RWPE2 (cell line): ENCODE results near the gene CROCC.
"Not testable (repeated sequence)": the region's sequence is repeated elsewhere in the genome, so short reads cannot be mapped to it uniquely, and the experiment has no call there.

Experiments used
- ATAC-seq: fragments of 200-7000 bp; cut with Tn5 transposase; 3 replicates; pipeline ENCODE4 v1.9.1; 2021; ENCODE audit warnings: low read depth
- DNase-seq: peaks from one replicate; pipeline ENCODE4 v3.0.0-alpha.2; 2020; ENCODE audit warnings: low spot score
- H3K27ac ChIP-seq: fragments of 450-650 bp; 2 replicates; pipeline ENCODE4 v1.5.1; 2017; ENCODE audit warnings: mild to moderate bottlenecking; ENCODE audit not compliant: poor library complexity, severe bottlenecking
- H3K27me3 ChIP-seq: fragments of 250-450 bp; sonication (Bioruptor Pico); 2 replicates; pipeline ENCODE4 v1.5.1; 2021; ENCODE audit warnings: mild to moderate bottlenecking, moderate library complexity; ENCODE audit not compliant: insufficient read depth, poor library complexity, severe bottlenecking
- H3K36me3 ChIP-seq: fragments of 250-450 bp; sonication (Bioruptor Pico); 2 replicates; pipeline ENCODE4 v1.5.1; 2020; ENCODE audit warnings: low read depth, mild to moderate bottlenecking, moderate library complexity
- H3K4me1 ChIP-seq: fragments of 250-450 bp; sonication (Bioruptor Pico); 2 replicates; pipeline ENCODE4 v1.5.1; 2021; ENCODE audit warnings: mild to moderate bottlenecking, moderate library complexity; ENCODE audit not compliant: insufficient read depth, poor library complexity, severe bottlenecking
- H3K4me3 ChIP-seq: fragments of 250-450 bp; sonication (Bioruptor Pico); 2 replicates; pipeline ENCODE4 v1.5.1; 2021; ENCODE audit warnings: mild to moderate bottlenecking, moderate library complexity; ENCODE audit not compliant: severe bottlenecking
- H3K9me3 ChIP-seq: fragments of 250-450 bp; sonication (Bioruptor Pico); 2 replicates; pipeline ENCODE4 v1.5.1; 2021; ENCODE audit warnings: mild to moderate bottlenecking, moderate library complexity; ENCODE audit not compliant: severe bottlenecking
- TF ChIP-seq, protein P1 (sequence below): fragments of 450-650 bp; IDR thresholded peaks from one replicate; pipeline ENCODE4 v1.5.1; 2017; ENCODE audit warnings: mild to moderate bottlenecking, moderate library complexity; ENCODE audit not compliant: poor library complexity, severe bottlenecking

Gene CROCC

GRCh38 chr1:16938351-16939321, 16.9 kb downstream of the CROCC start:
- Histone ChIP-seq H3K4me3 (no peak overlapping the region), H3K9me3 (no peaks in the 10 kb centered on the region), H3K27me3 (no peaks in the 10 kb centered on the region), H3K4me1 (no peaks in the 10 kb centered on the region), H3K36me3 (no peaks in the 10 kb centered on the region), H3K27ac (no peak overlapping the region)
- TF ChIP-seq, protein P1, sequence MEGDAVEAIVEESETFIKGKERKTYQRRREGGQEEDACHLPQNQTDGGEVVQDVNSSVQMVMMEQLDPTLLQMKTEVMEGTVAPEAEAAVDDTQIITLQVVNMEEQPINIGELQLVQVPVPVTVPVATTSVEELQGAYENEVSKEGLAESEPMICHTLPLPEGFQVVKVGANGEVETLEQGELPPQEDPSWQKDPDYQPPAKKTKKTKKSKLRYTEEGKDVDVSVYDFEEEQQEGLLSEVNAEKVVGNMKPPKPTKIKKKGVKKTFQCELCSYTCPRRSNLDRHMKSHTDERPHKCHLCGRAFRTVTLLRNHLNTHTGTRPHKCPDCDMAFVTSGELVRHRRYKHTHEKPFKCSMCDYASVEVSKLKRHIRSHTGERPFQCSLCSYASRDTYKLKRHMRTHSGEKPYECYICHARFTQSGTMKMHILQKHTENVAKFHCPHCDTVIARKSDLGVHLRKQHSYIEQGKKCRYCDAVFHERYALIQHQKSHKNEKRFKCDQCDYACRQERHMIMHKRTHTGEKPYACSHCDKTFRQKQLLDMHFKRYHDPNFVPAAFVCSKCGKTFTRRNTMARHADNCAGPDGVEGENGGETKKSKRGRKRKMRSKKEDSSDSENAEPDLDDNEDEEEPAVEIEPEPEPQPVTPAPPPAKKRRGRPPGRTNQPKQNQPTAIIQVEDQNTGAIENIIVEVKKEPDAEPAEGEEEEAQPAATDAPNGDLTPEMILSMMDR = no peak
- no peak for ATAC-seq
- DNase-seq = no peak

GRCh38 chr1:16939386-16940180, 17.9 kb downstream of the CROCC start:
- not testable (repeated sequence) for H3K4me1 ChIP-seq, H3K36me3 ChIP-seq, H3K4me3 ChIP-seq, H3K27me3 ChIP-seq, H3K9me3 ChIP-seq, H3K27ac ChIP-seq, DNase-seq
- peak; percentile 45; the same call in 2 of the 3 replicates for ATAC-seq

DNA sequence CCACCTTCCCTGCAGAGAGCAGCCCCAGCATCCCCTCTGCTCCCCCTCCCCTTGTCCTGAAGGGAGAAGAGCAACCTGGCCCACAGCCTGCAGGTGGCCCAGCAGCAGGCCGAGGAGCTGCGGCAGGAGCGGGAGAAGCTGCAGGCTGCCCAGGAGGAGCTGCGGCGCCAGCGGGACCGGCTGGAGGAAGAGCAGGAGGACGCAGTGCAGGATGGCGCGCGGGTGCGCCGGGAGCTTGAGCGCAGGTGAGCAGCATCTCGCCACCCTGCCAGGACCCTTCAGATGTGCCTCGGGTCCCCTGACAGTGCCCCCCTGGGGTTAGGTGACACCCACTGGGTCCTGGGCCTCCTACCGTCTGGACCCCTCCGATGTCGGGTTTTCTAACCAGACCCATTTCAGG, 22.3 kb downstream of the CROCC start:
- ATAC-seq (no peak), DNase-seq (peak; percentile 78)
- peaks cover 10% of the 10 kb centered on the region for H3K4me1 ChIP-seq
- no peak overlapping the region for H3K4me3 ChIP-seq
- no peaks in the 10 kb centered on the region for H3K27me3 ChIP-seq
- TF ChIP-seq, protein P1 = no peak
- no peaks in the 10 kb centered on the region; the same call in 1 of the 2 replicates for H3K36me3 ChIP-seq
- H3K27ac ChIP-seq = no peak overlapping the region
- no peaks in the 10 kb centered on the region for H3K9me3 ChIP-seq

DNA sequence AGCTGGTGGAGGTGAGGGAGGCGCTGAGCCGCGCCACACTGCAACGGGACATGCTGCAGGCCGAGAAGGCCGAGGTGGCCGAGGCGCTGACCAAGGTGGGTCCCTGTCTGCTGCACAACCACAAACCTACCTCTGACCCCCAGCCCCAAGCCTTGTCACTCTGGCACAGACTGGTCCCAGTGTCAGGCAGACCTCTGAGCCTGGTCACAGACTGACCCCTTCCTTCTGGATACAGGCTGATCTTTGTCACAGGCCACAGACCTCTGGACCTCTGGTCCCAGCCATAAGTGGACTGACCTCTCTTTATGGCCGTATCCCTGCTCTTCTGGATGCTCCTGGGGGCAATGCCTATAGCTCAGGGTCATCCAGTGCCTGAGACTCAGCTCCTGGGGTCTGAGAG, 23.8 kb downstream of the CROCC start:
- not testable (repeated sequence) for H3K4me3 ChIP-seq, DNase-seq, H3K27ac ChIP-seq, H3K27me3 ChIP-seq, ATAC-seq, H3K9me3 ChIP-seq, H3K36me3 ChIP-seq
- H3K4me1 ChIP-seq = peaks cover 19% of the 10 kb centered on the region

DNA sequence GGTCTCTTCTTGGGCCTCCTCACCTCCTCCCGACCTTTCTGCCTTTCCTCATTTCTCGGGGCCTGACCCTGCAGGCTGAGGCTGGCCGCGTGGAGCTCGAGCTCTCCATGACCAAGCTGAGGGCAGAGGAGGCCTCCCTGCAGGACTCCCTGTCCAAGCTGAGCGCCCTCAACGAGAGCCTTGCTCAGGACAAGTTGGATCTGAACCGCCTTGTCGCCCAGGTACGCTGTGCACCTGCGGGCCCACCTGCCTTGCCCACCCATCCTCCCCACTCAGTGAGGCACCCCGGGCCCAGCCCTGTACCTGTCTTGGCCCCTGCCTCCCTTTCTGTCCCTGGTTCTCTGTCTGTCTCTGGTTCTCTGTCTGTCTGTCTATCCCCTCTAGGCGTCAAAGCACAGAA, 24.5 kb downstream of the CROCC start:
- not testable (repeated sequence) for H3K27me3 ChIP-seq, ATAC-seq, H3K36me3 ChIP-seq, H3K4me3 ChIP-seq, H3K27ac ChIP-seq, DNase-seq, H3K9me3 ChIP-seq
- H3K4me1 ChIP-seq = peaks cover 19% of the 10 kb centered on the region

GRCh38 chr1:16946646-16947045, 24.9 kb downstream of the CROCC start:
- Histone ChIP-seq H3K4me3 (no peak overlapping the region), H3K9me3 (no peaks in the 10 kb centered on the region), H3K4me1 (peaks cover 19% of the 10 kb centered on the region), H3K27ac (no peak overlapping the region), H3K27me3 (no peaks in the 10 kb centered on the region), H3K36me3 (no peaks in the 10 kb centered on the region; the same call in 1 of the 2 replicates)
- no peak for ATAC-seq
- no peak for DNase-seq
- TF ChIP-seq, protein P1 = no peak

GRCh38 chr1:16948282-16948891, 26.7 kb downstream of the CROCC start:
- H3K4me3 ChIP-seq, H3K9me3 ChIP-seq, H3K36me3 ChIP-seq, H3K27me3 ChIP-seq: not testable (repeated sequence)
- Histone ChIP-seq H3K4me1 (peaks cover 19% of the 10 kb centered on the region), H3K27ac (peak overlapping the region; percentile 85)
- ATAC-seq (peak; percentile 94), DNase-seq (peak; percentile 98)

DNA sequence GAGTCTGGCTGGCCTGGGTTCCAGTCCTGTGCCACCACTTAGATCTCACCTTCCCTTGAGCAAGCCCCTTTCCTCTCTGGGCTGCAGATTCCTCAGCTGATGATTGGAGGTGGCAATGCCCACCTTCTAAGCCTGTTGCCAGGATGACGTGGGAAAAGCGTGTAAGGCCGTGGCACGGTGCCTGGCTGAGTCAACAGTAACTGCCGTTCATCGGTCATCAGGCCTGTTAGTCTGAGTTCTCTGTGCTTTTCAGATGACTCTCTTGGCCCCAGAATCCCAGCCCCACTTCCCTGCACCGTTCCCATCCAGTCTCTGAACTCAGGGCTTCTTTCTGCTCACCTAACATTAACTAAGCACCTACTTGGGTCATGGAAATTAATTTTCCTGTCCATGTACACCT, 27.3 kb downstream of the CROCC start:
- H3K9me3 ChIP-seq, DNase-seq, H3K27me3 ChIP-seq, H3K36me3 ChIP-seq, H3K4me3 ChIP-seq: not testable (repeated sequence)
- Histone ChIP-seq H3K27ac (peak overlapping the region; percentile 85), H3K4me1 (peaks cover 19% of the 10 kb centered on the region)
- ATAC-seq = peak; percentile 56
